H9 (cell line): ENCODE results near the gene GPAT3. TPM values are rescaled to one million over a fixed set of nuclear protein-coding genes. Genes with fewer than 3 reads are reported as not detected.

Experiments
- DNase-seq: peaks from one replicate; pipeline ENCODE4 v3.0.0-alpha.2; 2017
- H2AFZ ChIP-seq: one replicate; pipeline ENCODE4 v1.6.1; 2013; ENCODE audit warnings: mild to moderate bottlenecking, low read length, control low read depth, moderate library complexity
- H2AK5ac ChIP-seq: 2 replicates; pipeline ENCODE4 v1.6.1; 2013; ENCODE audit warnings: low read length, control low read depth, mixed read lengths; ENCODE audit not compliant: insufficient read length
- H2BK120ac ChIP-seq: one replicate; pipeline ENCODE4 v1.6.1; 2013; ENCODE audit warnings: low read depth, mild to moderate bottlenecking, low read length, control low read depth, inconsistent platforms; ENCODE audit not compliant: poor library complexity, severe bottlenecking
- H2BK12ac ChIP-seq: 2 replicates; pipeline ENCODE4 v1.6.1; 2013; ENCODE audit warnings: low read length, control low read depth, mixed read lengths, low read depth; ENCODE audit not compliant: insufficient read length
- H2BK15ac ChIP-seq: 2 replicates; pipeline ENCODE4 v1.6.1; 2013; ENCODE audit warnings: low read depth, low read length, control low read depth
- H2BK20ac ChIP-seq: one replicate; pipeline ENCODE4 v1.6.1; 2013; ENCODE audit warnings: low read depth, mild to moderate bottlenecking, low read length, control low read depth, inconsistent platforms; ENCODE audit not compliant: poor library complexity, severe bottlenecking
- H2BK5ac ChIP-seq: 2 replicates; pipeline ENCODE4 v1.6.1; 2013; ENCODE audit warnings: low read length, control low read depth, mixed read lengths; ENCODE audit not compliant: insufficient read length
- H3K14ac ChIP-seq: 2 replicates; pipeline ENCODE4 v1.6.1; 2013; ENCODE audit warnings: low read length, control low read depth; ENCODE audit not compliant: insufficient read depth
- H3K18ac ChIP-seq: 2 replicates; pipeline ENCODE4 v1.6.1; 2013; ENCODE audit warnings: low read depth, mild to moderate bottlenecking, mixed read lengths, low read length, control low read depth; ENCODE audit not compliant: insufficient read length
- H3K23ac ChIP-seq: 2 replicates; pipeline ENCODE4 v1.6.1; 2013; ENCODE audit warnings: low read length, control low read depth, mixed read lengths, low read depth; ENCODE audit not compliant: insufficient read length
- H3K23me2 ChIP-seq: 2 replicates; pipeline ENCODE4 v1.6.1; 2013; ENCODE audit warnings: low read depth, mild to moderate bottlenecking, mixed read lengths, low read length, control low read depth; ENCODE audit not compliant: insufficient read length, poor library complexity, severe bottlenecking
- H3K27ac ChIP-seq: 2 replicates; pipeline ENCODE4 v1.5.1; 2013; ENCODE audit warnings: low read length, control low read depth, mixed read lengths, low read depth; ENCODE audit not compliant: insufficient read length
- H3K27me3 ChIP-seq: 2 replicates; pipeline ENCODE4 v1.6.1; 2013; ENCODE audit warnings: low read length, control low read depth, inconsistent platforms; ENCODE audit not compliant: insufficient read depth
- H3K4ac ChIP-seq: 2 replicates; pipeline ENCODE4 v1.6.1; 2013; ENCODE audit warnings: low read depth, mild to moderate bottlenecking, control low read depth, inconsistent platforms, low read length, moderate library complexity
- H3K4me1 ChIP-seq: 2 replicates; pipeline ENCODE4 v1.6.1; 2013; ENCODE audit warnings: low read length, control low read depth, inconsistent platforms; ENCODE audit not compliant: insufficient read depth
- H3K4me2 ChIP-seq: 2 replicates; pipeline ENCODE4 v1.6.1; 2013; ENCODE audit warnings: low read length, control low read depth, mixed read lengths; ENCODE audit not compliant: insufficient read length, insufficient read depth
- H3K56ac ChIP-seq: 2 replicates; pipeline ENCODE4 v1.6.1; 2013; ENCODE audit warnings: low read depth, mild to moderate bottlenecking, mixed read lengths, low read length, control low read depth; ENCODE audit not compliant: insufficient read length
- H3K79me1 ChIP-seq: 2 replicates; pipeline ENCODE4 v1.6.1; 2013; ENCODE audit warnings: low read depth, mild to moderate bottlenecking, moderate library complexity, low read length, control low read depth, inconsistent platforms; ENCODE audit not compliant: insufficient read depth, poor library complexity, severe bottlenecking
- H3K79me2 ChIP-seq: 2 replicates; pipeline ENCODE4 v1.6.1; 2013; ENCODE audit warnings: low read length, control low read depth, inconsistent platforms; ENCODE audit not compliant: insufficient read depth
- H3K9ac ChIP-seq: 2 replicates; pipeline ENCODE4 v1.6.1; 2013; ENCODE audit warnings: low read length, control low read depth, mixed read lengths; ENCODE audit not compliant: insufficient read length; ENCODE audit errors: extremely low read depth
- H3K9me3 ChIP-seq: one replicate; pipeline ENCODE4 v1.6.1; 2013; ENCODE audit warnings: low read depth, low read length, inconsistent platforms; ENCODE audit not compliant: control insufficient read depth
- H3T11ph ChIP-seq: one replicate; pipeline ENCODE4 v1.6.1; 2013; ENCODE audit warnings: mild to moderate bottlenecking, low read length, control low read depth, inconsistent platforms
- H4K20me1 ChIP-seq: one replicate; pipeline ENCODE4 v1.6.1; 2013; ENCODE audit not compliant: control insufficient read depth, insufficient read length, insufficient read depth
- H4K5ac ChIP-seq: 2 replicates; pipeline ENCODE4 v1.6.1; 2013; ENCODE audit warnings: low read depth, mild to moderate bottlenecking, mixed read lengths, low read length, control low read depth; ENCODE audit not compliant: insufficient read length
- H4K8ac ChIP-seq: replicated peaks from 2 replicates; pipeline ENCODE4 v1.6.1; 2013; ENCODE audit warnings: low read length, control low read depth, mixed read lengths, low read depth; ENCODE audit not compliant: insufficient read length
- H4K91ac ChIP-seq: 2 replicates; pipeline ENCODE4 v1.6.1; 2013; ENCODE audit warnings: low read depth, mild to moderate bottlenecking, moderate library complexity, mixed read lengths, low read length, control low read depth; ENCODE audit not compliant: insufficient read length
- H3K27ac Mint-ChIP-seq, 3 experiments: 2 replicates in 2 of 3; 3 replicates in 1 of 3; pipeline ENCODE4 v1.8.0; 2020 to 2021; ENCODE audit warnings: mixed read lengths in 3 of 3, mild to moderate bottlenecking in 1 of 3, moderate library complexity in 1 of 3
- H3K27me3 Mint-ChIP-seq: 2 replicates; pipeline ENCODE4 v1.8.0; 2021; ENCODE audit warnings: low read depth, mild to moderate bottlenecking, moderate library complexity, mixed read lengths
- H3K36me3 Mint-ChIP-seq, 3 experiments: 2 replicates in 2 of 3; 3 replicates in 1 of 3; pipeline ENCODE4 v1.8.0; 2020 to 2021; ENCODE audit warnings: low read depth in 3 of 3, mixed read lengths in 3 of 3; ENCODE audit not compliant: insufficient read depth in 1 of 3
- H3K4me1 Mint-ChIP-seq, 2 experiments: 2 replicates each; pipeline ENCODE4 v1.8.0; 2020; ENCODE audit warnings: mixed read lengths in 2 of 2
- H3K4me3 Mint-ChIP-seq, 2 experiments: 2 replicates in 1 of 2; 3 replicates in 1 of 2; pipeline ENCODE4 v1.8.0; 2020 to 2021; ENCODE audit warnings: mild to moderate bottlenecking in 2 of 2, mixed read lengths in 2 of 2, moderate library complexity in 1 of 2
- H3K9me3 Mint-ChIP-seq, 2 experiments: 2 replicates in 1 of 2; 3 replicates in 1 of 2; pipeline ENCODE4 v1.8.0; 2020; ENCODE audit warnings: mild to moderate bottlenecking in 2 of 2, mixed read lengths in 2 of 2, moderate library complexity in 1 of 2
- WGBS: extraction: QIAGEN DNeasy Blood & Tissue Kit; methylation state at CpG from one replicate; pipeline ENCODE4 v1.1.7; 2013; ENCODE audit warnings: missing lambda C conversion rate, low lambda C conversion rate, mixed read lengths; ENCODE audit not compliant: insufficient read length; ENCODE audit errors: extremely low coverage; 5-methylcytosine and 5-hydroxymethylcytosine counted together
- total RNA-seq: library from RNA; stranded (reverse); gene quantifications from 2 replicates; pipeline ENCODE4 v1.2.1, GENCODE V29; 2021
- TF ChIP-seq, protein P1 (sequence below): fragments of 200-600 bp; sonication (generic); conservative IDR thresholded peaks from 3 replicates; pipeline ENCODE4 v1.8.0; 2021; ENCODE audit warnings: antibody characterized with exemption, mild to moderate bottlenecking

GPAT3 gene
- total RNA-seq, 1 experiment from 2014 or later, result 1.8 TPM

DNA sequence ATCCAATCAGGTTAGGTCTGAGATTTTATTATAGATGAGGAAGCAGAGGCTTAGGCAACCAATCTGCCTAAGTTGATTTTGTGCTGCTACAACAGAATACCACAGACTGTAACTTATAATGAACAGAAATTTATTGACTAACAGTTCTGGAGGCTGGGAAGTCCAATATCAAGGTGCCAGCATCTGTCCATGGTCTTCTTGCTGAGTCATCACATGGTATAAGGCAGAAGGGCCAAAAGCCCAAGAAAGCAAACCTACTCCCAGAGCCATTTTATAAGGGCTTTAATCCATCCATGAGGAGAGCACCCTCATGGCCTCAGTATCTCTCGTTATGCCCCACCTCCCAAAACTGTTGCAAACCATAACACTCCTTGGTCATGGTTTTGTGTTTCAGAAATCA is 55.8 kb downstream of the GPAT3 start:
- H3K23ac ChIP-seq, result no peak overlapping the region
- no peaks in the 10 kb centered on the region for H4K20me1 ChIP-seq
- H3K4ac ChIP-seq, result no peak overlapping the region
- DNase-seq, result no peak
- H3K27ac ChIP-seq, result no peak overlapping the region
- no peaks in the 10 kb centered on the region for H3K23me2 ChIP-seq
- no peak overlapping the region for H2BK5ac ChIP-seq
- no peak overlapping the region for H3K9ac ChIP-seq
- Mint-ChIP-seq H3K4me1 (peaks cover 8 to 11% of the 10 kb centered on the region in 2 experiments), H3K27me3 (no peaks in the 10 kb centered on the region), H3K36me3 (peaks cover 0 to 4% (median 0%) of the 10 kb centered on the region in 3 experiments; a peak in 1 of 7 replicates), H3K9me3 (no peaks in the 10 kb centered on the region), H3K4me3 (no peak overlapping the region), H3K27ac (no peak overlapping the region)
- no peak overlapping the region for H2BK12ac ChIP-seq
- H4K91ac ChIP-seq, result no peak overlapping the region
- no peak overlapping the region for H2BK15ac ChIP-seq
- H3K14ac ChIP-seq, result no peak overlapping the region
- no peak overlapping the region for H3K4me2 ChIP-seq
- H3K79me1 ChIP-seq, result no peaks in the 10 kb centered on the region
- H3K27me3 ChIP-seq, result no peaks in the 10 kb centered on the region
- H4K8ac ChIP-seq, result no peak overlapping the region
- no peak overlapping the region for H4K5ac ChIP-seq
- no peak overlapping the region for H2AFZ ChIP-seq
- H3T11ph ChIP-seq, result no peak overlapping the region
- H2BK120ac ChIP-seq, result no peak overlapping the region
- H3K4me1 ChIP-seq, result no peaks in the 10 kb centered on the region; the same call in 1 of the 2 replicates
- H3K9me3 ChIP-seq, result no peaks in the 10 kb centered on the region
- no peak overlapping the region for H2AK5ac ChIP-seq
- WGBS, result no CpG with 5 or more reads among the region's 1 CpG
- H3K18ac ChIP-seq, result no peak overlapping the region
- H3K79me2 ChIP-seq, result no peaks in the 10 kb centered on the region
- TF ChIP-seq, protein P1, sequence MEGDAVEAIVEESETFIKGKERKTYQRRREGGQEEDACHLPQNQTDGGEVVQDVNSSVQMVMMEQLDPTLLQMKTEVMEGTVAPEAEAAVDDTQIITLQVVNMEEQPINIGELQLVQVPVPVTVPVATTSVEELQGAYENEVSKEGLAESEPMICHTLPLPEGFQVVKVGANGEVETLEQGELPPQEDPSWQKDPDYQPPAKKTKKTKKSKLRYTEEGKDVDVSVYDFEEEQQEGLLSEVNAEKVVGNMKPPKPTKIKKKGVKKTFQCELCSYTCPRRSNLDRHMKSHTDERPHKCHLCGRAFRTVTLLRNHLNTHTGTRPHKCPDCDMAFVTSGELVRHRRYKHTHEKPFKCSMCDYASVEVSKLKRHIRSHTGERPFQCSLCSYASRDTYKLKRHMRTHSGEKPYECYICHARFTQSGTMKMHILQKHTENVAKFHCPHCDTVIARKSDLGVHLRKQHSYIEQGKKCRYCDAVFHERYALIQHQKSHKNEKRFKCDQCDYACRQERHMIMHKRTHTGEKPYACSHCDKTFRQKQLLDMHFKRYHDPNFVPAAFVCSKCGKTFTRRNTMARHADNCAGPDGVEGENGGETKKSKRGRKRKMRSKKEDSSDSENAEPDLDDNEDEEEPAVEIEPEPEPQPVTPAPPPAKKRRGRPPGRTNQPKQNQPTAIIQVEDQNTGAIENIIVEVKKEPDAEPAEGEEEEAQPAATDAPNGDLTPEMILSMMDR, result no peak
- H3K56ac ChIP-seq, result no peak overlapping the region
- H2BK20ac ChIP-seq, result no peak overlapping the region
